A549 (cell line): ENCODE data around the gene DNAJC22. TPM values are rescaled to one million over a fixed set of nuclear protein-coding genes. Genes with fewer than 3 reads are reported as not detected.

Experiments
- ATAC-seq, 2 experiments: fragments of 200-7000 bp in 1 of 2; fragments of >200 bp in 1 of 2; cut with Nextera tagmentation in 1 of 2; cut with Tn5 transposase in 1 of 2; 3 replicates each; pipeline versions ENCODE4 v1.8.0 to v1.9.1; 2018 to 2020; ENCODE audit warnings: mild to moderate bottlenecking in 1 of 2, moderate library complexity in 1 of 2
- CTCF ChIA-PET: fragments of 300-600 bp; sonication (Branson Sonifier 250); formaldehyde crosslinking; extraction: SDS; loops from one replicate; lab custom pipeline; 2021; ENCODE audit warnings: antibody characterized with exemption, inconsistent platforms; lab: Yijun Ruan, JAX
- POLR2A ChIA-PET: fragments of 350-600 bp; formaldehyde crosslinking; extraction: SDS; loops from one replicate; lab custom pipeline; 2021; ENCODE audit warnings: antibody characterized with exemption, inconsistent platforms; lab: Yijun Ruan, JAX
- DNase-seq, 2 experiments: peaks; one replicate each; pipeline versions ENCODE4 v3.0.0 to v3.0.0-alpha.2; 2011 to 2016; ENCODE audit warnings: low read depth in 1 of 2, low spot score in 1 of 2
- FAIRE-seq: peaks from 2 replicates; lab custom pipeline; 2011; peaks lifted over from hg19 to GRCh38; lab: Jason Lieb, UNC
- H3K27ac ChIP-seq, 2 experiments: fragments of >200 bp; sonication (Bioruptor Twin); formaldehyde crosslinking; 3 replicates each; pipeline ENCODE4 v1.5.1; 2016 to 2017
- H3K4me1 ChIP-seq: fragments of >200 bp; sonication (Bioruptor Twin); formaldehyde crosslinking; 3 replicates; pipeline ENCODE4 v1.6.1; 2016
- H3K4me2 ChIP-seq: fragments of >200 bp; sonication (Bioruptor Twin); formaldehyde crosslinking; 3 replicates; pipeline ENCODE4 v1.6.1; 2016
- H3K4me3 ChIP-seq: fragments of >200 bp; sonication (Bioruptor Twin); formaldehyde crosslinking; 3 replicates; pipeline ENCODE4 v1.5.1; 2016
- H3K9me3 ChIP-seq: fragments of >200 bp; sonication (Bioruptor Twin); formaldehyde crosslinking; 3 replicates; pipeline ENCODE4 v1.6.1; 2016
- BCL3 ChIP-seq: fragments of >200 bp; sonication (Bioruptor Twin); formaldehyde crosslinking; IDR thresholded peaks from 3 replicates; pipeline ENCODE4 v1.6.1; 2016
- CBX8 ChIP-seq: fragments of 200-600 bp; sonication (generic); IDR thresholded peaks from 2 replicates; pipeline ENCODE4 v1.6.1; 2016
- CEBPB ChIP-seq, 2 experiments: fragments of >200 bp in 1 of 2; sonication (Bioruptor Twin) in 1 of 2; formaldehyde crosslinking in 1 of 2; IDR thresholded peaks; 2 replicates each; pipeline ENCODE4 v1.6.1; 2012 to 2016
- CHD2 ChIP-seq: fragments of 150-350 bp; IDR thresholded peaks from 2 replicates; pipeline ENCODE4 v1.6.1; 2014; ENCODE audit warnings: low read length; ENCODE audit not compliant: partially characterized antibody
- ESRRA ChIP-seq: fragments of 150-350 bp; IDR thresholded peaks from 2 replicates; pipeline ENCODE4 v1.6.1; 2014; ENCODE audit warnings: mild to moderate bottlenecking, low read length, borderline replicate concordance
- FOSB ChIP-seq: fragments of 250-450 bp; sonication (Bioruptor Pico); IDR thresholded peaks from 2 replicates; pipeline ENCODE4 v1.5.0; 2020; ENCODE audit warnings: mild to moderate bottlenecking, moderate library complexity
- FOSL2 ChIP-seq, 2 experiments: fragments of 450-650 bp in 1 of 2; fragments of >200 bp in 1 of 2; sonication (Bioruptor Twin) in 1 of 2; formaldehyde crosslinking; IDR thresholded peaks; 2 replicates each; pipeline versions ENCODE4 v1.5.0 to v1.6.1; 2016 to 2020; ENCODE audit warnings: mild to moderate bottlenecking in 1 of 2, moderate library complexity in 1 of 2
- FOXS1 ChIP-seq: fragments of 250-450 bp; sonication (Bioruptor Pico); IDR thresholded peaks from 2 replicates; pipeline ENCODE4 v1.5.0; 2020; ENCODE audit warnings: mild to moderate bottlenecking, moderate library complexity
- HEYL ChIP-seq: fragments of 250-450 bp; sonication (Bioruptor Pico); IDR thresholded peaks from 2 replicates; pipeline ENCODE4 v1.8.0; 2021; ENCODE audit warnings: mild to moderate bottlenecking, moderate library complexity
- HMGXB4 ChIP-seq: fragments of 250-450 bp; sonication (Bioruptor Pico); IDR thresholded peaks from 2 replicates; pipeline ENCODE4 v1.5.0; 2021; ENCODE audit warnings: mild to moderate bottlenecking, moderate library complexity, borderline replicate concordance
- HOXA7 ChIP-seq: fragments of 250-450 bp; sonication (Bioruptor Pico); IDR thresholded peaks from 2 replicates; pipeline ENCODE4 v1.5.0; 2020; ENCODE audit warnings: mild to moderate bottlenecking, moderate library complexity
- HOXB13 ChIP-seq: fragments of 250-450 bp; sonication (Bioruptor Pico); IDR thresholded peaks from 2 replicates; pipeline ENCODE4 v1.5.0; 2020; ENCODE audit warnings: low read depth, mild to moderate bottlenecking, moderate library complexity
- HOXB5 ChIP-seq: fragments of 250-450 bp; sonication (Bioruptor Pico); IDR thresholded peaks from 2 replicates; pipeline ENCODE4 v1.5.0; 2020; ENCODE audit warnings: mild to moderate bottlenecking, moderate library complexity
- MAZ ChIP-seq: fragments of 150-350 bp; IDR thresholded peaks from 2 replicates; pipeline ENCODE4 v1.6.1; 2014; ENCODE audit warnings: antibody characterized with exemption, low read depth, low read length, borderline replicate concordance
- NFE2L2 ChIP-seq: fragments of 150-350 bp; conservative IDR thresholded peaks from 2 replicates; pipeline ENCODE4 v1.6.1; 2014; ENCODE audit warnings: low read length
- NPAS2 ChIP-seq: fragments of 250-450 bp; sonication (Bioruptor Pico); IDR thresholded peaks from 2 replicates; pipeline ENCODE4 v1.8.0; 2022; ENCODE audit warnings: mild to moderate bottlenecking, moderate library complexity, borderline replicate concordance
- PHF8 ChIP-seq: fragments of 200-600 bp; sonication (generic); IDR thresholded peaks from 2 replicates; pipeline ENCODE4 v1.6.1; 2016; ENCODE audit warnings: low read depth, mild to moderate bottlenecking, antibody characterized with exemption, moderate library complexity, borderline replicate concordance
- POLR2AphosphoS2 ChIP-seq: conservative IDR thresholded peaks from 2 replicates; pipeline ENCODE4 v1.6.1; 2012; ENCODE audit warnings: low read length, improper control_type of control experiment, inconsistent platforms
- RFX5 ChIP-seq: fragments of 450-650 bp; IDR thresholded peaks from 2 replicates; pipeline ENCODE4 v1.7.1; 2014; ENCODE audit warnings: antibody characterized with exemption, mild to moderate bottlenecking, moderate library complexity
- TP53 ChIP-seq: fragments of 250-450 bp; sonication (Bioruptor Pico); IDR thresholded peaks from 2 replicates; pipeline ENCODE4 v1.5.0; 2021; ENCODE audit warnings: mild to moderate bottlenecking, moderate library complexity
- ZFP36 ChIP-seq: fragments of 450-650 bp; IDR thresholded peaks from 2 replicates; pipeline ENCODE4 v1.6.1; 2014; ENCODE audit warnings: borderline replicate concordance; ENCODE audit not compliant: partially characterized antibody
- WGBS: methylation state at CpG from one replicate; pipeline ENCODE4 v1.1.6; 2017; ENCODE audit errors: missing lambda C conversion rate; 5-methylcytosine and 5-hydroxymethylcytosine counted together
- polyA plus RNA-seq, 4 experiments: library from polyadenylated mRNA; depleted of rRNA in 3 of 4; stranded (reverse); fragments of >200 nt; fragmentation: RNase III in 1 of 4; extraction: RNeasy Plus Mini Kit Qiagen cat#74134 plus additional on column Dnase treatment in 1 of 4; gene quantifications; 2 replicates in 3 of 4; 3 replicates in 1 of 4; pipeline ENCODE4 v1.2.3, GENCODE V29; 2011 to 2017
- TF ChIP-seq, protein P1 (sequence below): fragments of >200 bp; sonication (Bioruptor Twin); formaldehyde crosslinking; IDR thresholded peaks from 2 replicates; pipeline ENCODE4 v1.6.1; 2016
- TF ChIP-seq, protein P2 (sequence below): fragments of 250-450 bp; sonication (Bioruptor Pico); IDR thresholded peaks from 2 replicates; pipeline ENCODE4 v1.5.0; 2020; ENCODE audit warnings: low read depth, mild to moderate bottlenecking, moderate library complexity
- TF ChIP-seq, protein P3 (sequence below): IDR thresholded peaks from 2 replicates; pipeline ENCODE4 v1.6.1; 2012

The DNAJC22 gene
- polyA plus RNA-seq, 2 of the 4 experiments (the other 2 are of a cell fraction), result 22.6 to 35.5 TPM

DNA sequence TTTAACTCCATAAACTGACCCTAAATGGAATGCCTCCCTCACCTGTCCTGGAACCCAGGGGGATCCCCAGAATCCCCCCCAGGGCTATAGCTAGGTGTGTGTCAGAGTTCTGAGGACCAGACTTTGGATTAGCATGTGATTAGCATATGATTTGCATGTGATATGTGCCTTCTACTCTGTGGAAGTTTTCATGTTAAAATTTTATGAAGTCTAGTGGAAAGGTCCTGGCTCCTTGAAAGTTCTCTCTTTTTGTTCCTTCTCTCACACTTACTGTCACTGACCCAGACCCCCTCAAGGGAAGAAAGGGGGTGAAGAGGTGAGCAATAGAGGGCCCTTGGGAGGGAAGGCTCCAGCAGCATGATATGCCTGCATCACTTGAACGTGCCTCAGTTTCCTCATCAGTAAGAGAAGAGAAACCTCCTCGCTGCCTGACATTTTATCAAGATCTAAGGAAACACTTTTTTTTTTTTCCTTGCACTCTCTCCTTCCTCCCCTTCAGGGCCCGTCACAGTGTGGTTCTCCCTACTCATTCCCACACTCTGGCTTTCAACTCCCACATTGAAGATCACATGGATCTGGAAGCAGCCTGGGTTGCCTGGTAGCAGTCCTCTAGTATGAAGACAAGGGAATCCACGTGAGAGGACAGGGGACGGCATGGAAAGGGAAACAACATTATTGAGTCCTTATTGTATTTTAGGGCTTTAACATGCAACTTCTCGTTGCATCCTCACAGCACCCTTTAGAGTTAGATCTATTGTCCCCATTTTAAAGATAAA, 6.4 kb upstream of the DNAJC22 start:
- CTCF ChIA-PET, result interaction anchor here (1.2 to 6.1 kb wide), 5 partner anchors 10 to 49 kb away, joined by 3 to 164 read pairs (median 4); partner anchors contain the start of genes DNAJC22 and PRPH
- H3K27ac ChIP-seq, result no peak overlapping the region
- no peak for ATAC-seq
- TF ChIP-seq NPAS2 (CRISPR knock-in tag) (no peak), NFE2L2 (no peak), HOXB5 (CRISPR knock-in tag) (no peak), HMGXB4 (CRISPR knock-in tag) (no peak), ESRRA (no peak), POLR2AphosphoS2 (no peak), RFX5 (no peak), BCL3 (no peak), FOSB (CRISPR knock-in tag) (no peak), ZFP36 (no peak), CBX8 (no peak), HEYL (CRISPR knock-in tag) (no peak), FOSL2 (IDR thresholded peaks at IDR 0.05) (no peak), FOSL2 (CRISPR knock-in tag; IDR thresholded peaks at IDR 0.05) (no peak)
- TF ChIP-seq, protein P1, sequence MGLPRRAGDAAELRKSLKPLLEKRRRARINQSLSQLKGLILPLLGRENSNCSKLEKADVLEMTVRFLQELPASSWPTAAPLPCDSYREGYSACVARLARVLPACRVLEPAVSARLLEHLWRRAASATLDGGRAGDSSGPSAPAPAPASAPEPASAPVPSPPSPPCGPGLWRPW, result no peak
- TF ChIP-seq, protein P2, sequence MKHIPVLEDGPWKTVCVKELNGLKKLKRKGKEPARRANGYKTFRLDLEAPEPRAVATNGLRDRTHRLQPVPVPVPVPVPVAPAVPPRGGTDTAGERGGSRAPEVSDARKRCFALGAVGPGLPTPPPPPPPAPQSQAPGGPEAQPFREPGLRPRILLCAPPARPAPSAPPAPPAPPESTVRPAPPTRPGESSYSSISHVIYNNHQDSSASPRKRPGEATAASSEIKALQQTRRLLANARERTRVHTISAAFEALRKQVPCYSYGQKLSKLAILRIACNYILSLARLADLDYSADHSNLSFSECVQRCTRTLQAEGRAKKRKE (CRISPR knock-in tag), result no peak
- no peak for FAIRE-seq
- no peaks in the 10 kb centered on the region for H3K9me3 ChIP-seq
- no peak overlapping the region for H3K4me3 ChIP-seq
- POLR2A ChIA-PET, result interaction anchor here (2.8 kb wide), 1 partner anchor 18 kb away, joined by 17 read pairs; the partner anchor contains the start of gene TROAP
- 84% methylated on average over 6 of the region's 6 CpGs for WGBS
- peaks cover 25% of the 10 kb centered on the region for H3K4me1 ChIP-seq
- no peak overlapping the region for H3K4me2 ChIP-seq
- DNase-seq, result no peak

GRCh38 chr12:49340971-49341776, 5.5 kb upstream of the DNAJC22 start:
- Histone ChIP-seq H3K4me1 (peaks cover 32% of the 10 kb centered on the region), H3K27ac (no peak overlapping the region), H3K4me3 (no peak overlapping the region)
- 84% methylated on average over 14 of the region's 14 CpGs for WGBS
- FAIRE-seq (no peak), DNase-seq (no peak)
- POLR2A ChIA-PET, result interaction anchor here (1.2 to 2.8 kb wide), 2 partner anchors 19 to 74 kb away, joined by 4 to 17 read pairs; partner anchors contain the start of gene TROAP
- TF ChIP-seq, protein P2 (CRISPR knock-in tag), result no peak
- no peak for TF ChIP-seq FOSB (CRISPR knock-in tag)
- TF ChIP-seq CEBPB (IDR thresholded peaks at IDR 0.05), result no peak
- no peak for TF ChIP-seq CHD2
- no peak for TF ChIP-seq HOXB13 (CRISPR knock-in tag)
- no peak for TF ChIP-seq HOXA7 (CRISPR knock-in tag)
- TF ChIP-seq, protein P3, sequence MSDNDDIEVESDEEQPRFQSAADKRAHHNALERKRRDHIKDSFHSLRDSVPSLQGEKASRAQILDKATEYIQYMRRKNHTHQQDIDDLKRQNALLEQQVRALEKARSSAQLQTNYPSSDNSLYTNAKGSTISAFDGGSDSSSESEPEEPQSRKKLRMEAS, result no peak
- no peak for TF ChIP-seq MAZ
- no peak for TF ChIP-seq NPAS2 (CRISPR knock-in tag)
- TF ChIP-seq FOXS1 (CRISPR knock-in tag), result no peak
- TF ChIP-seq PHF8, result no peak
- no peak for TF ChIP-seq NFE2L2
- TF ChIP-seq TP53 (CRISPR knock-in tag), result no peak
- no peak for TF ChIP-seq HOXB5 (CRISPR knock-in tag)
- TF ChIP-seq, all 56 proteins: peak for 0
- Histone ChIP-seq H3K9me3 (no peaks in the 10 kb centered on the region), H3K4me2 (no peak overlapping the region)
- ATAC-seq, result no peak
- CTCF ChIA-PET, result interaction anchor here (1.0 to 4.0 kb wide), 35 partner anchors 10 to 315 kb away, joined by 3 to 164 read pairs (median 7); partner anchors contain the start of genes PRPH and TROAP
